Activated CD4-positive, alpha-beta memory T cell treated with anti-CD3 and anti-CD28 coated beads for 36 hours (primary cell): Measurements from ENCODE around the gene CISD2. TPM values are rescaled to one million over a fixed set of nuclear protein-coding genes. Genes with fewer than 3 reads are reported as not detected.
"Not testable (repeated sequence)": the region's sequence is repeated elsewhere in the genome, so short reads cannot be mapped to it uniquely, and the experiment has no call there.

Experiments used
- CTCF ChIA-PET: fragments of 350-600 bp; sonication (Branson Sonifier 250); formaldehyde crosslinking; loops from one replicate; lab custom pipeline; 2021; ENCODE audit warnings: antibody characterized with exemption, inconsistent platforms; lab: Charles Lee
- POLR2A ChIA-PET: fragments of 350-600 bp; sonication (Branson Sonifier 250); formaldehyde crosslinking; loops from one replicate; lab custom pipeline; 2021; ENCODE audit warnings: antibody characterized with exemption; lab: Charles Lee
- DNase-seq: peaks from one replicate; pipeline ENCODE4 v3.0.0-alpha.2; 2020
- H3K27ac Mint-ChIP-seq: one replicate; pipeline ENCODE4 v1.8.0; 2021; ENCODE audit warnings: mixed read lengths
- H3K27me3 Mint-ChIP-seq: one replicate; pipeline ENCODE4 v1.8.0; 2021; ENCODE audit warnings: mixed read lengths
- H3K36me3 Mint-ChIP-seq: one replicate; pipeline ENCODE4 v1.8.0; 2021; ENCODE audit warnings: mixed read lengths
- H3K4me1 Mint-ChIP-seq: one replicate; pipeline ENCODE4 v1.8.0; 2021; ENCODE audit warnings: low read depth, mixed read lengths
- H3K4me3 Mint-ChIP-seq: one replicate; pipeline ENCODE4 v1.8.0; 2021; ENCODE audit warnings: mild to moderate bottlenecking, mixed read lengths
- H3K9me3 Mint-ChIP-seq: one replicate; pipeline ENCODE4 v1.8.0; 2021; ENCODE audit warnings: mixed read lengths
- intact Hi-C: fragments of 100-400 bp; cut with micrococcal nuclease; formaldehyde crosslinking; loops from one replicate; pipeline ENCODE4 v1.15.1; 2023
- total RNA-seq, 2 experiments: library from RNA; stranded (reverse); gene quantifications; one replicate each; pipeline ENCODE4 v1.2.3, GENCODE V29; 2021

The CISD2 gene
- total RNA-seq, 2 experiments from 2014 or later = 28.5 to 32.8 TPM

DNA sequence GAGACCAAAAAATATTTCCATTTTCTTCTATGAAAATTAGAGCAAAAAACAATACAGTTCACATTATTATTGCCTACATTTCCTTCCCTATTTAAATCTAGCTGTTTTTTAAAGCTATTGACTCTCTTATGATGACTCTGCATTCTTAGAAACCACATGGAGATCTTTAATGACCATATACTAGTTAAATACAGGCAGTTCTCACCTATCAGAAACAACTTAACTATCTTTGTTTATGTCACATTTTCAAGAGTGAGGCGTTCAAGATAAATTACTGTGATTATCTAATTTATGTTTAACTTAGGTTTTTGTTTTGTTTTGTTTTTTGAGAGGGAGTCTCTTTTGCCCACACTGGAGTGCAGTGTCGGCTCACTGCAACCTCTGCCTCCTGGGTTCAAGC lies 3.0 kb downstream of the CISD2 start:
- intact Hi-C loops = no loop called here
- no peak for DNase-seq
- CTCF ChIA-PET = interaction anchor here (0.9 kb wide), 1 partner anchor 48 kb away, joined by 3 read pairs; no protein-coding TSS in a partner anchor
- peaks cover 36% of the 10 kb centered on the region for H3K36me3 Mint-ChIP-seq
- H3K27me3 Mint-ChIP-seq = no peaks in the 10 kb centered on the region
- H3K9me3 Mint-ChIP-seq = peaks cover 3% of the 10 kb centered on the region
- POLR2A ChIA-PET = no interaction called here
- peaks cover 32% of the 10 kb centered on the region for H3K4me1 Mint-ChIP-seq
- H3K4me3 Mint-ChIP-seq = no peak overlapping the region
- H3K27ac Mint-ChIP-seq = no peak overlapping the region

- DNase-seq, H3K27me3 Mint-ChIP-seq, H3K4me1 Mint-ChIP-seq, H3K27ac Mint-ChIP-seq, H3K4me3 Mint-ChIP-seq, CTCF ChIA-PET, POLR2A ChIA-PET, intact Hi-C loops: not testable (repeated sequence)
- H3K9me3 Mint-ChIP-seq = peaks cover 14% of the 10 kb centered on the region
- peaks cover 45% of the 10 kb centered on the region for H3K36me3 Mint-ChIP-seq
These were observed 8.8 kb downstream of the CISD2 start for GRCh38 chr4:102877477-102878106.

DNA sequence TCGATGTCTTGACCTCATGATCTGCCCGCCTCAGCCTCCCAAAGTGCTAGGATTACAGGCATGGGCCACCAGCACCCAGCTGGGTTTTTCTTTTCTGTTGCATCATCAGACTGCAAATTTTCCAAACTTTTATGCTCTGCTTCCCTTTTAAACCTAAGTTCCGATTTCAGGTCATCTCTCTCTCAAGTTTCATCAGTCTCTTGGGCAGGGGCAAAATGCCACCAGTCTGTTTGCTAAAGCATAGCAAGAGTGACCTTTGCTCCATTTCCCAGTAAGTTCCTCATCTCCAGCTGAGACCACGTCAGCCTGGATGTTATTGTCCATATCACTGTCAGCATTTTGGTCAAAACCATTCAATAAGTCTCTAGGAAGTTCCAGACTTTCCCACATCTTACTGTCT lies 9.6 kb downstream of the CISD2 start:
- POLR2A ChIA-PET, intact Hi-C loops, DNase-seq, H3K27me3 Mint-ChIP-seq, H3K4me1 Mint-ChIP-seq, CTCF ChIA-PET, H3K4me3 Mint-ChIP-seq, H3K27ac Mint-ChIP-seq: not testable (repeated sequence)
- H3K36me3 Mint-ChIP-seq = peaks cover 44% of the 10 kb centered on the region
- peaks cover 14% of the 10 kb centered on the region for H3K9me3 Mint-ChIP-seq

- Mint-ChIP-seq H3K27me3 (no peaks in the 10 kb centered on the region), H3K36me3 (peaks cover 44% of the 10 kb centered on the region), H3K4me1 (peaks cover 8% of the 10 kb centered on the region), H3K4me3 (no peak overlapping the region), H3K27ac (no peak overlapping the region), H3K9me3 (peaks cover 14% of the 10 kb centered on the region)
- CTCF ChIA-PET = no interaction called here
- POLR2A ChIA-PET = no interaction called here
- intact Hi-C loops = no loop called here
- DNase-seq = no peak
These were observed 10.1 kb downstream of the CISD2 start for GRCh38 chr4:102878901-102879300.

DNA sequence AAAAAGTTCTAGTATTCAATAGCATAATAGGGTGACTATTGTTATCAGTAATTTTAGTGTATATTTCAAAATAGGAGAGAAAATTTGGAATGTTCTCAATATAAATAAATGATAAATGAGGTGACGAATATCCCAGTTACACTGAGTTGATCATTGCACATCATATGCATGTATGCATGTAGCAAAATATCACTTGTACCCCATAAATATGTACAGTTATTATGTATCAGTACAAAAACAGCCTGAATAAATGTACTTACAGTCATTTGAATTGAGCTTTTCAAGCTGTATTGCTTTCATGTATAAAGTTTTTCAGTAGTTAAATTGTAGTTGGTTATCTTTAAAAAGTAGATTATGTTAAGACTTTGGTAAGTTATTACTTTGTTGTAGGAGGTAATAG lies 12.6 kb downstream of the CISD2 start:
- peaks cover 5% of the 10 kb centered on the region for H3K4me1 Mint-ChIP-seq
- ChIA-PET CTCF (interaction anchor here (1.2 kb wide), 1 partner anchor 13 kb away, joined by 6 read pairs; the partner anchor contains the start of gene CISD2), POLR2A (no interaction called here)
- peaks cover 14% of the 10 kb centered on the region for H3K9me3 Mint-ChIP-seq
- intact Hi-C loops = no loop called here
- H3K27me3 Mint-ChIP-seq = no peaks in the 10 kb centered on the region
- no peak for DNase-seq
- H3K27ac Mint-ChIP-seq = no peak overlapping the region
- peaks cover 24% of the 10 kb centered on the region for H3K36me3 Mint-ChIP-seq
- no peak overlapping the region for H3K4me3 Mint-ChIP-seq

DNA sequence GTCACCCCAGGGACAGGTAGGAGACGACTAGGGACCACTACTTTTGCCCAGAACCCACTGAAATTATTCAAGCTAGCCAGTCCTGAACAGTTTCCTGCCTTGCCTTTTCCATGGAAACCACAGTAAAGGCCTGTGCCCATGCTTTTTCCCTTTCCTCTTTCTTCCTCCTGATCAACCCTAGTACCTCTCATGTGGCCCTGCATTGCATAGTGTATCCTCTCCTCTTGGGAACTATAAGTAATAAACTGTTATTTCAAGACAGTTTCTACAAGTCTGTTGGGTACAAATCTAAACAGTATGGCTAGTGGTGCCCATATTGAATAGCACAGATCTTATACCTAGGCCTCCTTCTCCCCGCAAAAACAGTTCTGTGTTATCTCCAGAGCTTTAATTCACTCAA lies 14.5 kb downstream of the CISD2 start:
- Mint-ChIP-seq H3K36me3 (peaks cover 11% of the 10 kb centered on the region), H3K4me1 (peaks cover 5% of the 10 kb centered on the region), H3K27ac (no peak overlapping the region), H3K4me3 (no peak overlapping the region), H3K9me3 (peaks cover 2% of the 10 kb centered on the region), H3K27me3 (no peaks in the 10 kb centered on the region)
- no peak for DNase-seq
- intact Hi-C loops = no loop called here
- POLR2A ChIA-PET = no interaction called here
- CTCF ChIA-PET = no interaction called here

- intact Hi-C loops = loop anchor here (2.0 kb wide), 1 partner anchor 20 kb away; the partner anchor contains the start of gene CISD2
- POLR2A ChIA-PET, H3K27me3 Mint-ChIP-seq, CTCF ChIA-PET, DNase-seq, H3K9me3 Mint-ChIP-seq, H3K4me3 Mint-ChIP-seq, H3K27ac Mint-ChIP-seq, H3K36me3 Mint-ChIP-seq: not testable (repeated sequence)
- H3K4me1 Mint-ChIP-seq = peaks cover 11% of the 10 kb centered on the region
These were observed 19.8 kb downstream of the CISD2 start for GRCh38 chr4:102888570-102888969.

DNA sequence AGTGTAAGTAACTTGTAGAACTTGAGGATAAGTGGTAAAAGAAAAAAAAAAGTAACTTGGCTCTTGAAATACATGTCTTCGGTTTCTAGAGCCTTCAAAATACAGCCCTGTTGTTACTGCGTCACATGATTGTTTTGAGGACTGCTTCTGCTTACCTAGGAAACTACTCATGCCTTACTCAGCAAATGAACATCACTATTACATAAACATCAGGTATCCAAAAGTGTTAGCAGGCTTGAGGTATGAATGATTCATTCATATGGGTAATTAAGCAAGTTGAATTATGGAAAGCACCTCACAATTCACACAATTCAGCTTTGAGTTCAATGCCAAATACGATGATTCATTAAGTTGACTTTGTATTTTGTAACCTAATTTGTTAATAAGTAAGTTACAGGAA lies 21.1 kb downstream of the CISD2 start:
- Mint-ChIP-seq H3K4me1 (peaks cover 11% of the 10 kb centered on the region), H3K27ac (peak overlapping the region; percentile 8)
- CTCF ChIA-PET, H3K36me3 Mint-ChIP-seq, H3K4me3 Mint-ChIP-seq, DNase-seq, H3K9me3 Mint-ChIP-seq, H3K27me3 Mint-ChIP-seq: not testable (repeated sequence)
- intact Hi-C loops = loop anchor here (2.0 kb wide), 1 partner anchor 21 kb away; the partner anchor contains the start of gene CISD2
- POLR2A ChIA-PET = interaction anchor here (1.0 kb wide), 1 partner anchor 62 kb away, joined by 4 read pairs; no protein-coding TSS in a partner anchor

- H3K4me1 Mint-ChIP-seq, CTCF ChIA-PET, H3K27ac Mint-ChIP-seq, H3K9me3 Mint-ChIP-seq, H3K4me3 Mint-ChIP-seq, H3K27me3 Mint-ChIP-seq, DNase-seq, POLR2A ChIA-PET, H3K36me3 Mint-ChIP-seq, intact Hi-C loops: not testable (repeated sequence)
These were observed 27.8 kb downstream of the CISD2 start for GRCh38 chr4:102896547-102896946.

- H3K27me3 Mint-ChIP-seq = not testable (repeated sequence)
These were observed 28.8 kb downstream of the CISD2 start for GRCh38 chr4:102897610-102898009.

DNA sequence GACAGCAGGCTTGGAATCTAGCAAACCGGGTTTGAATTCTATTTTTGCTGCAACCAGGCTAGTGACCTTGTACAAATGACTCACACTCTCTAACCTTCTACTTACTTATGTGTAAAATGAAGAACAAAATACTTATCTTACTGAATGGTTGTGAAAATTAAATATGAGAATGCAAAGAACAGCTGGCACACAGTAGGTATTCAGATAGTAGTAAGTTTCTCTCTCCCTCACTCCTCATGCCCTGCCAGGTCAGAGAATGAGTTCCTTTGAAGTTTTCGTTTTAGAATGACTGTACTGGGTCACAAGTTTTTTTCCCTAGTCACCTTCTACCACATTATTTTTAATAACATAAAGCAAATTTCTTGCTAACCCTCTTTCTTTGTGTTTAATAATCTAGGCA lies 33.0 kb downstream of the CISD2 start:
- Mint-ChIP-seq H3K27me3 (no peaks in the 10 kb centered on the region), H3K9me3 (no peaks in the 10 kb centered on the region), H3K36me3 (no peaks in the 10 kb centered on the region), H3K4me1 (peaks cover 3% of the 10 kb centered on the region), H3K4me3 (no peak overlapping the region), H3K27ac (no peak overlapping the region)
- intact Hi-C loops = no loop called here
- POLR2A ChIA-PET = no interaction called here
- no peak for DNase-seq
- CTCF ChIA-PET = no interaction called here

More at GRCh38 chr4:102897610-102898009, 28.8 kb downstream of the CISD2 start:
- H3K36me3 Mint-ChIP-seq, H3K4me1 Mint-ChIP-seq, CTCF ChIA-PET, H3K27ac Mint-ChIP-seq, H3K9me3 Mint-ChIP-seq, intact Hi-C loops, POLR2A ChIA-PET, H3K4me3 Mint-ChIP-seq, DNase-seq: not testable (repeated sequence)

DNA sequence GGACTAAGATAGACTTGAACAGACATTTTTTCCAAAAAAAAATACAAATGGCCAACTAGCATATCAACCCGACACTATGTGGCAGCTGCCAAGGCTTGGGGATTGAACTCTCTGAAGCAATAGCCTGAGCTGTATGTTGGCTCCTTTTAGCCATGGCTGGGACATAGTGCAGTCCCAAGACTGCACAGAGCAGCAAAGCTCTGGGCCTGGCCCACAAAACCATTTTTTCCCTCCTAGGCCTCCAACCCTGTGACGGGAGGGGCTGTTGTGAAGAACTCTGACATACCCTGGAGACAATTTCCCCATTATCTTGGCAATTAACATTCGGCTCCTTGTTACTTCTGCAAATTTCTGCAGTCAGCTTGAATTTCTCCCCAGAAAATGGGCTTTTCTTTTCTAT lies 50.1 kb downstream of the CISD2 start:
- intact Hi-C loops = no loop called here
- Mint-ChIP-seq H3K36me3 (peaks cover 48% of the 10 kb centered on the region), H3K4me1 (no peaks in the 10 kb centered on the region)

GRCh38 chr4:102919697-102920096 lies 50.9 kb downstream of the CISD2 start:
- DNase-seq, H3K27me3 Mint-ChIP-seq, H3K4me1 Mint-ChIP-seq, CTCF ChIA-PET, POLR2A ChIA-PET, H3K27ac Mint-ChIP-seq, intact Hi-C loops, H3K4me3 Mint-ChIP-seq: not testable (repeated sequence)
- H3K9me3 Mint-ChIP-seq = peaks cover 32% of the 10 kb centered on the region
- peaks cover 42% of the 10 kb centered on the region for H3K36me3 Mint-ChIP-seq

More for the DNA sequence above, 50.1 kb downstream of the CISD2 start:
- CTCF ChIA-PET = no interaction called here
- POLR2A ChIA-PET = no interaction called here
- Mint-ChIP-seq H3K4me3 (no peak overlapping the region), H3K9me3 (peaks cover 38% of the 10 kb centered on the region), H3K27me3 (no peaks in the 10 kb centered on the region), H3K27ac (no peak overlapping the region)
- DNase-seq = no peak
